Measurements from ENCODE around the gene GRK5. TPM values are rescaled to one million over a fixed set of nuclear protein-coding genes. Genes with fewer than 3 reads are reported as not detected.

Gene GRK5
- total RNA-seq, 2 donors from 2014 or later = 9.1 to 11.9 TPM

- H3K27ac Mint-ChIP-seq = no peak overlapping the region
- H3K36me3 ChIP-seq (ENCODE audit: control insufficient read depth, insufficient read depth, low read length) = no peaks in the 10 kb centered on the region
- no peak overlapping the region for H3K4me3 Mint-ChIP-seq
- H3K27ac ChIP-seq (ENCODE audit: low read depth, low read length) = no peak overlapping the region
- TF ChIP-seq CTCF (conservative IDR thresholded peaks at IDR 0.05) = no peak
- no peaks in the 10 kb centered on the region for H3K27me3 ChIP-seq (ENCODE audit: control insufficient read depth, insufficient read depth, low read length, poor library complexity, severe bottlenecking)
- H3K36me3 Mint-ChIP-seq (ENCODE audit: low read depth) = peaks cover 1% of the 10 kb centered on the region
- no peak for DNase-seq
- no peaks in the 10 kb centered on the region for H3K4me1 Mint-ChIP-seq
- no peak overlapping the region for H3K9ac ChIP-seq (ENCODE audit: extremely low read depth, low read length, poor library complexity, severe bottlenecking)
- H3K4me1 ChIP-seq (ENCODE audit: control insufficient read depth, insufficient read depth, low read length) = no peaks in the 10 kb centered on the region
- H3K9me3 Mint-ChIP-seq = no peaks in the 10 kb centered on the region
- H3K27me3 Mint-ChIP-seq (ENCODE audit: insufficient read depth) = no peaks in the 10 kb centered on the region
- no peaks in the 10 kb centered on the region for H3K9me3 ChIP-seq (ENCODE audit: control insufficient read depth, low read length)
- 90 to 94% methylated on average over 10 to 11 of the region's 11 CpGs for WGBS, 2 experiments (ENCODE audit: insufficient coverage in 1 of 2, insufficient read length in 1 of 2)
- H3K4me3 ChIP-seq (ENCODE audit: low read length) = no peak overlapping the region
These were observed 175.9 kb downstream of the GRK5 start for GRCh38 chr10:119383174-119383856.

- Mint-ChIP-seq H3K27ac (no peak overlapping the region), H3K36me3 (ENCODE audit: low read depth) (peaks cover 1% of the 10 kb centered on the region), H3K27me3 (ENCODE audit: insufficient read depth) (no peaks in the 10 kb centered on the region), H3K4me3 (no peak overlapping the region), H3K9me3 (no peaks in the 10 kb centered on the region), H3K4me1 (no peaks in the 10 kb centered on the region)
- Histone ChIP-seq H3K9ac (ENCODE audit: extremely low read depth, low read length, poor library complexity, severe bottlenecking) (no peak overlapping the region), H3K9me3 (ENCODE audit: control insufficient read depth, low read length) (no peaks in the 10 kb centered on the region), H3K27me3 (ENCODE audit: control insufficient read depth, insufficient read depth, low read length, poor library complexity, severe bottlenecking) (no peaks in the 10 kb centered on the region), H3K4me1 (ENCODE audit: control insufficient read depth, insufficient read depth, low read length) (no peaks in the 10 kb centered on the region), H3K27ac (ENCODE audit: low read depth, low read length) (no peak overlapping the region), H3K36me3 (ENCODE audit: control insufficient read depth, insufficient read depth, low read length) (no peaks in the 10 kb centered on the region), H3K4me3 (ENCODE audit: low read length) (no peak overlapping the region)
- WGBS, 2 experiments (ENCODE audit: insufficient coverage in 1 of 2, insufficient read length in 1 of 2) = 90 to 93% methylated on average over 3 to 5 of the region's 5 CpGs
- DNase-seq = no peak
- TF ChIP-seq CTCF (conservative IDR thresholded peaks at IDR 0.05) = no peak
These were observed 176.8 kb downstream of the GRK5 start for GRCh38 chr10:119384127-119384526.

GRCh38 chr10:119386666-119387065 is 179.3 kb downstream of the GRK5 start:
- Histone ChIP-seq H3K27me3 (ENCODE audit: control insufficient read depth, insufficient read depth, low read length, poor library complexity, severe bottlenecking) (no peaks in the 10 kb centered on the region), H3K9me3 (ENCODE audit: control insufficient read depth, low read length) (no peaks in the 10 kb centered on the region), H3K9ac (ENCODE audit: extremely low read depth, low read length, poor library complexity, severe bottlenecking) (no peak overlapping the region), H3K4me3 (ENCODE audit: low read length) (no peak overlapping the region), H3K36me3 (ENCODE audit: control insufficient read depth, insufficient read depth, low read length) (no peaks in the 10 kb centered on the region), H3K4me1 (ENCODE audit: control insufficient read depth, insufficient read depth, low read length) (no peaks in the 10 kb centered on the region), H3K27ac (ENCODE audit: low read depth, low read length) (no peak overlapping the region)
- 93 to 97% methylated on average over 15 of the region's 15 CpGs for WGBS, 2 experiments (ENCODE audit: insufficient coverage in 1 of 2, insufficient read length in 1 of 2)
- Mint-ChIP-seq H3K4me1 (no peaks in the 10 kb centered on the region), H3K4me3 (no peak overlapping the region), H3K9me3 (no peaks in the 10 kb centered on the region), H3K27me3 (ENCODE audit: insufficient read depth) (peaks cover 6% of the 10 kb centered on the region), H3K27ac (no peak overlapping the region), H3K36me3 (ENCODE audit: low read depth) (peaks cover 1% of the 10 kb centered on the region)
- DNase-seq = no peak
- TF ChIP-seq CTCF (conservative IDR thresholded peaks at IDR 0.05) = no peak

All from endodermal cell (in vitro differentiated cells).